Heart left ventricle (tissue), 16 donors: ENCODE measurements around the gene PNN. TPM values are rescaled to one million over a fixed set of nuclear protein-coding genes. Genes with fewer than 3 reads are reported as not detected.
A peak's percentile ranks its signal among the peaks of the same experiment; 100 is the strongest.

Source experiments
- ATAC-seq, 4 donors: fragments of 200-7000 bp; cut with Tn5 transposase; one replicate each; pipeline ENCODE4 v1.9.1; 2020 to 2022; ENCODE audit warnings: moderate library complexity in 4 of 4, mild to moderate bottlenecking in 3 of 4, moderate number of reproducible peaks in 1 of 4
- DNase-seq, 5 donors: peaks; one replicate each; pipeline ENCODE4 v3.0.0-alpha.2; 2020
- H3K27ac ChIP-seq, 12 donors: fragments of 200-600 bp; sonication (generic) in 4 of 12; one replicate each; pipeline versions ENCODE4 v1.5.0 to v1.8.0; 2016 to 2022; ENCODE audit warnings: mild to moderate bottlenecking in 2 of 12
- H3K27me3 ChIP-seq, 9 donors: fragments of 200-600 bp; sonication (generic) in 2 of 9; one replicate each; pipeline versions ENCODE4 v1.5.1 to v1.8.0; 2016 to 2022; ENCODE audit warnings: mild to moderate bottlenecking in 3 of 9
- H3K36me3 ChIP-seq, 9 donors: fragments of 200-600 bp; sonication (generic) in 2 of 9; one replicate each; pipeline versions ENCODE4 v1.5.0 to v1.8.0; 2018 to 2022; ENCODE audit warnings: mild to moderate bottlenecking in 2 of 9
- H3K4me1 ChIP-seq, 12 donors: fragments of 200-600 bp; sonication (generic) in 4 of 12; one replicate each; pipeline versions ENCODE4 v1.5.0 to v1.8.0; 2016 to 2022; ENCODE audit warnings: mild to moderate bottlenecking in 3 of 12
- H3K4me3 ChIP-seq, 12 donors: fragments of 200-600 bp; sonication (generic) in 4 of 12; one replicate each; pipeline versions ENCODE4 v1.5.0 to v1.8.0; 2017 to 2022; ENCODE audit warnings: mild to moderate bottlenecking in 9 of 12, moderate library complexity in 4 of 12
- H3K9me3 ChIP-seq, 12 donors: fragments of 200-600 bp; sonication (generic) in 4 of 12; one replicate each; pipeline versions ENCODE4 v1.5.0 to v1.8.0; 2016 to 2022; ENCODE audit warnings: mild to moderate bottlenecking in 1 of 12
- CTCF ChIP-seq, 12 donors: fragments of 200-600 bp; sonication (generic) in 4 of 12; IDR thresholded peaks; one replicate each; pipeline versions ENCODE4 v1.5.0 to v1.8.0; 2018 to 2022; ENCODE audit warnings: antibody characterized with exemption in 12 of 12, mild to moderate bottlenecking in 5 of 12
- POLR2A ChIP-seq, 2 donors: fragments of 450-650 bp; IDR thresholded peaks; one replicate each; pipeline ENCODE4 v1.6.1; 2017; ENCODE audit warnings: antibody characterized with exemption in 2 of 2, mild to moderate bottlenecking in 2 of 2, moderate library complexity in 2 of 2
- WGBS, 4 donors: extraction: QIAGEN DNeasy Blood & Tissue Kit in 2 of 4; methylation state at CpG; one replicate each; pipeline versions ENCODE4 v1.1.5 to v1.1.7; 2013 to 2018; 5-methylcytosine and 5-hydroxymethylcytosine counted together
- intact Hi-C, 10 donors: fragments of 100-400 bp; cut with DNase I; formaldehyde crosslinking; loops; one replicate each; pipeline versions ENCODE4 v1.11.1 to v1.14.2; 2022
- polyA plus RNA-seq, 2 donors: library from polyadenylated mRNA; stranded (reverse); fragments of 200-250 nt; gene quantifications; one replicate each; pipeline ENCODE4 v1.2.3, GENCODE V29; 2013
- total RNA-seq, 9 donors: library from RNA; depleted of rRNA in 2 of 9; stranded (reverse); fragments of >200 nt in 2 of 9; fragmentation: NEBNext Ultra II Directional in 3 of 9; extraction: Animal tissue kit (Norgen Biotek cat#: 25700) in 3 of 9; gene quantifications; one replicate each; pipeline versions ENCODE4 v1.1.0 to v1.2.4, GENCODE V29; 2016 to 2023
- donor health status: ischemic (EF 13 %, LVEDD 7.1; RV severe dilation, severe dysfunction).
- donor health status: healthy with polysubstance abuse.
- donor health status: DM: no; HTN: yes; CAD: no.
- donor health status: DM: no; HTN: no; CAD: no.
- donor health status: ischemic (EF 25% LVEDD 6.9; RV normal size, moderate dysfunction).
- donor health status: ischemic (EF 25% LVEDD 5.7; RV mildly dilated, moderate dysfunction).
- donor health status: healthy.
- donor health status: DM: yes; HTN: yes; CAD: no.
- donor health status: ischemic (EF 35%, LVEDD 5.7; RV mildly dilated, moderate dysfunction).
- donor health status: nonischemic (EF 11% LVEDD 7.7; RV severe dilation, severe dysfunction).
- donor health status: DM: yes; HTN: yes; CAD: no.
- donor health status: PGD.
- donor health status: ischemic (EF 29% LVEDD 5.4; RV normal size, mild dysfunction).
- donor health status: nonischemic (EF 23%, LVEDD 6.1; RV moderate dilation, normal function).

Gene PNN
- total and polyA plus RNA-seq, 11 donors, result 6.9 to 26.7 (median 21.5) TPM

- intact Hi-C loops, result loop anchor here in 7 of 10 donors (5.0 to 10.0 kb wide), 7 partner anchors 61 to 262 kb away; partner anchors contain the start of genes FBXO33 (in 4 of the 7), SEC23A (in 4 of the 7) and GEMIN2 (in 1 of the 7)
Measured at GRCh38 chr14:39173198-39173597, 1.9 kb upstream of the PNN start.

GRCh38 chr14:39175445-39176262 lies 600 bp downstream of the PNN start:
- peak in 1 of 5 donors; percentile 73 for DNase-seq
- TF ChIP-seq CTCF (IDR thresholded peaks at IDR 0.05), result no peak
- TF ChIP-seq POLR2A (IDR thresholded peaks at IDR 0.05), result no peak
- peak overlapping the region; percentile 35 to 95 (median 92) for H3K27ac ChIP-seq
- peak overlapping the region; percentile 38 to 97 (median 80) for H3K4me3 ChIP-seq
- H3K9me3 ChIP-seq, result no peaks in the 10 kb centered on the region
- H3K36me3 ChIP-seq, result peaks cover 2 to 46% (median 44%) of the 10 kb centered on the region in 9 donors
- H3K4me1 ChIP-seq, result peaks cover 0 to 38% (median 23%) of the 10 kb centered on the region in 12 donors
- peak; percentile 4 to 25 (median 20) for ATAC-seq
- no peaks in the 10 kb centered on the region for H3K27me3 ChIP-seq
- 1% methylated on average over 21 to 36 of the region's 36 CpGs for WGBS, 4 donors
- intact Hi-C loops, result loop anchor here in 7 of 10 donors (1.0 to 10.0 kb wide), 7 partner anchors 71 to 259 kb away; partner anchors contain the start of genes FBXO33 (in 4 of the 7) and SEC23A (in 3 of the 7)

More at GRCh38 chr14:39173198-39173597, 1.9 kb upstream of the PNN start:
- DNase-seq (no peak), ATAC-seq (no peak)
- Histone ChIP-seq H3K27me3 (no peaks in the 10 kb centered on the region), H3K27ac (no peak overlapping the region), H3K4me3 (no peak overlapping the region), H3K4me1 (peaks cover 0 to 44% (median 35%) of the 10 kb centered on the region in 12 donors), H3K36me3 (peaks cover 0 to 21% (median 20%) of the 10 kb centered on the region in 9 donors), H3K9me3 (no peaks in the 10 kb centered on the region)
- WGBS, 4 donors, result 67 to 81% (median 74%) methylated on average over 3 of the region's 3 CpGs
- no peak for TF ChIP-seq POLR2A (IDR thresholded peaks at IDR 0.05)
- TF ChIP-seq CTCF (IDR thresholded peaks at IDR 0.05), result no peak

- H3K36me3 ChIP-seq, result peaks cover 2 to 54% (median 53%) of the 10 kb centered on the region in 9 donors
- 68 to 70% (median 68%) methylated on average over 5 of the region's 5 CpGs for WGBS, 4 donors
- ATAC-seq, result no peak
Measured at GRCh38 chr14:39176263-39177167, 1.5 kb downstream of the PNN start.

More at GRCh38 chr14:39176263-39177167, 1.5 kb downstream of the PNN start:
- no peaks in the 10 kb centered on the region for H3K9me3 ChIP-seq
- no peaks in the 10 kb centered on the region for H3K27me3 ChIP-seq
- intact Hi-C loops, result loop anchor here in 5 of 10 donors (5.0 to 10.0 kb wide), 5 partner anchors 72 to 258 kb away; partner anchors contain the start of genes FBXO33 (in 3 of the 5) and SEC23A (in 3 of the 5)
- H3K27ac ChIP-seq, result peak overlapping the region in 4 of 12 donors; percentile 91 to 95 (median 94)
- TF ChIP-seq POLR2A (IDR thresholded peaks at IDR 0.05) (no peak), CTCF (IDR thresholded peaks at IDR 0.05) (no peak)
- DNase-seq, result no peak
- H3K4me1 ChIP-seq, result peaks cover 0 to 39% (median 19%) of the 10 kb centered on the region in 12 donors
- H3K4me3 ChIP-seq, result peak overlapping the region; percentile 38 to 97 (median 80)
